Measurements from ENCODE around the gene NFXL1. TPM values are rescaled to one million over a fixed set of nuclear protein-coding genes. Genes with fewer than 3 reads are reported as not detected.

Gene NFXL1
- total and polyA plus RNA-seq, 7 donors = 1.8 to 20.5 (median 8.0) TPM

- DNase-seq = peak; percentile 89
- H3K4me1 ChIP-seq = peaks cover 0 to 31% (median 26%) of the 10 kb centered on the region in 4 donors
Observed at GRCh38 chr4:47836641-47837093, 77.7 kb downstream of the NFXL1 start.

GRCh38 chr4:47835494-47835893, 78.9 kb downstream of the NFXL1 start:
- no peak overlapping the region for H3K4me3 ChIP-seq
- WGBS, 2 donors = 75 to 83% methylated on average over 2 of the region's 2 CpGs
- TF ChIP-seq CTCF (IDR thresholded peaks at IDR 0.05) = no peak
- peaks cover 0 to 9% (median 0%) of the 10 kb centered on the region in 3 donors for H3K27me3 ChIP-seq
- no peak overlapping the region for H3K27ac ChIP-seq
- no peaks in the 10 kb centered on the region for H3K36me3 ChIP-seq
- DNase-seq = no peak
- intact Hi-C loops (cut with DNase I) = loop anchor here (10.0 kb wide), 1 partner anchor 161 kb away; no protein-coding TSS in a partner anchor
- H3K9me3 ChIP-seq = no peaks in the 10 kb centered on the region
- H3K4me1 ChIP-seq = peaks cover 0 to 31% (median 26%) of the 10 kb centered on the region in 4 donors

More at GRCh38 chr4:47836641-47837093, 77.7 kb downstream of the NFXL1 start:
- Histone ChIP-seq H3K9me3 (no peaks in the 10 kb centered on the region), H3K27ac (no peak overlapping the region), H3K4me3 (peak overlapping the region; percentile 15 to 49 (median 43)), H3K36me3 (no peaks in the 10 kb centered on the region), H3K27me3 (peaks cover 0 to 9% (median 0%) of the 10 kb centered on the region in 3 donors)
- 0 to 1% methylated on average over 27 of the region's 27 CpGs for WGBS, 2 donors
- intact Hi-C loops (cut with DNase I) = loop anchor here (10.0 kb wide), 1 partner anchor 162 kb away; no protein-coding TSS in a partner anchor
- TF ChIP-seq POLR2AphosphoS5 (IDR thresholded peaks at IDR 0.05) = no peak
- no peak for TF ChIP-seq EP300 (IDR thresholded peaks at IDR 0.05)
- TF ChIP-seq CTCF (IDR thresholded peaks at IDR 0.05) = peak in 3 of 4 experiments; percentile 32 to 53 (median 39)
- TF ChIP-seq POLR2A (IDR thresholded peaks at IDR 0.05) = no peak

GRCh38 chr4:47831026-47831679, 83.2 kb downstream of the NFXL1 start:
- Histone ChIP-seq H3K27ac (no peak overlapping the region), H3K36me3 (no peaks in the 10 kb centered on the region), H3K4me3 (no peak overlapping the region), H3K27me3 (peaks cover 0 to 9% (median 0%) of the 10 kb centered on the region in 3 donors), H3K4me1 (peaks cover 0 to 10% (median 9%) of the 10 kb centered on the region in 4 donors), H3K9me3 (no peaks in the 10 kb centered on the region)
- DNase-seq = no peak
- TF ChIP-seq EP300 (IDR thresholded peaks at IDR 0.05) (no peak), POLR2AphosphoS5 (IDR thresholded peaks at IDR 0.05) (no peak), POLR2A (IDR thresholded peaks at IDR 0.05) (no peak), CTCF (IDR thresholded peaks at IDR 0.05) (no peak)
- 69 to 83% methylated on average over 5 of the region's 5 CpGs for WGBS, 2 donors
- intact Hi-C loops (cut with DNase I) = loop anchor here (10.0 kb wide), 1 partner anchor 156 kb away; no protein-coding TSS in a partner anchor

- WGBS, 2 donors = 75 to 85% methylated on average over 3 of the region's 3 CpGs
- intact Hi-C loops (cut with DNase I) = loop anchor here (10.0 kb wide), 1 partner anchor 156 kb away; no protein-coding TSS in a partner anchor
- H3K4me1 ChIP-seq = peaks cover 0 to 3% (median 2%) of the 10 kb centered on the region in 4 donors
Observed at GRCh38 chr4:47830265-47831025, 83.9 kb downstream of the NFXL1 start.

More at GRCh38 chr4:47830265-47831025, 83.9 kb downstream of the NFXL1 start:
- peaks cover 0 to 9% (median 0%) of the 10 kb centered on the region in 3 donors for H3K27me3 ChIP-seq
- DNase-seq = no peak
- no peak overlapping the region for H3K27ac ChIP-seq
- no peak overlapping the region for H3K4me3 ChIP-seq
- no peaks in the 10 kb centered on the region for H3K9me3 ChIP-seq
- H3K36me3 ChIP-seq = no peaks in the 10 kb centered on the region
- TF ChIP-seq EP300 (IDR thresholded peaks at IDR 0.05) (no peak), POLR2A (IDR thresholded peaks at IDR 0.05) (no peak), POLR2AphosphoS5 (IDR thresholded peaks at IDR 0.05) (no peak), CTCF (IDR thresholded peaks at IDR 0.05) (no peak)
